GM23248 (cell line): Measurements from ENCODE around the gene FAM120A.

Experiments used
- EZH2 ChIP-seq: fragments of 200-600 bp; sonication (generic); IDR thresholded peaks from 2 replicates; pipeline ENCODE4 v1.6.1; 2018; ENCODE audit warnings: antibody characterized with exemption, mild to moderate bottlenecking; ENCODE audit not compliant: insufficient read depth, poor library complexity, severe bottlenecking
- EZH2phosphoT487 ChIP-seq: fragments of 200-600 bp; sonication (generic); IDR thresholded peaks from 2 replicates; pipeline ENCODE4 v1.6.1; 2018; ENCODE audit warnings: antibody characterized with exemption, moderate library complexity, mild to moderate bottlenecking, low read depth; ENCODE audit not compliant: insufficient read depth

DNA sequence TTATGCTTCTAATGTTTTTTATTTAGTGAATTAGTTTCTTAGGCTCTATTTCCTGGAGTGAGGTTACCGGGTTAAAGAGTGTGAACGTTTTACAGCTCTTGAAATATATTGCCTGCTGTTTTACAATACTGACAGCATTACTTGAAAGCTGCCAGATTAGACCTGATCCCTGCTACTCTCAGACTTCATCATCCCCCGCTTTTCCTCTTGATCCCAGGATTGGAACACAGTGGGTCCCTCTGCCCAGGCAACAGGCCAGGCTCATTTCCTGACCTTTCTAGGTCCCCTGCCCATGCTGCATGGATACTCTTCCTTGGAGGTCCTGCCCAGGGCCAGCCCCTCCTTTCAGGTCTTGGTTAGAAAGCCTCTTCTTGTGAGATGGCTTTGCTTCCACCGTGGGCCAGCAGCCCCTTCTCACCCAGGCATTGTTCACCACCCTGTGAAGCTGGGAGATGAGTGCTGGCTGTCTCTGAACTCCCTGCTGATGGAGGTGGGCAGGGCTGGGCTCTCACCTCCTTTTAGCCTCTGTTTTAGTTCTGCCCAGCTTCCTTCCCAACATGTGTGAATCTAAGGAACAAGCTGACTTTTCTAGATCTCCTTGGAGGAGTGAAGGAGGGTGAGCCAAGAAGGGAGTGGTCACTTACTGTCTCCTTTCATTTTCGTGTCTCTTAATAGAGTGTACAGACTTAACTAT, 17.4 kb downstream of the FAM120A start:
- TF ChIP-seq EZH2 (no peak), EZH2phosphoT487 (no peak)
